HepG2 (cell line): ENCODE results near the gene XPNPEP3. TPM values are rescaled to one million over a fixed set of nuclear protein-coding genes. Genes with fewer than 3 reads are reported as not detected.

Experiments used
- AHDC1 ChIP-seq: sonication (generic); formaldehyde crosslinking; IDR thresholded peaks from 2 replicates; pipeline ENCODE4 v1.5.1; 2020; ENCODE audit warnings: mild to moderate bottlenecking, missing genetic modification reagents, borderline replicate concordance
- MYC ChIP-seq: sonication (generic); formaldehyde crosslinking; IDR thresholded peaks from 2 replicates; pipeline ENCODE4 v1.9.0; 2021; ENCODE audit warnings: missing genetic modification reagents, borderline replicate concordance
- PAF1 ChIP-seq: IDR thresholded peaks from 2 replicates; pipeline ENCODE4 v1.6.1; 2016; ENCODE audit warnings: missing genetic modification reagents, missing compliant biosample characterization
- SIN3A ChIP-seq: IDR thresholded peaks from 2 replicates; pipeline ENCODE4 v1.6.1; 2011; ENCODE audit warnings: low read depth, mild to moderate bottlenecking, control low read depth, low read length, borderline replicate concordance
- TFDP1 ChIP-seq: IDR thresholded peaks from 2 replicates; pipeline ENCODE4 v1.6.1; 2016; ENCODE audit warnings: missing compliant biosample characterization, missing genetic modification reagents, borderline replicate concordance
- ZFP41 ChIP-seq: sonication (generic); formaldehyde crosslinking; IDR thresholded peaks from 2 replicates; pipeline ENCODE4 v1.4.0; 2020; ENCODE audit warnings: mild to moderate bottlenecking, missing genetic modification reagents, borderline replicate concordance
- ZNF18 ChIP-seq: sonication (generic); formaldehyde crosslinking; IDR thresholded peaks from 2 replicates; pipeline ENCODE4 v1.8.0; 2022; ENCODE audit warnings: mild to moderate bottlenecking, missing genetic modification reagents; ENCODE audit not compliant: insufficient replicate concordance
- ZNF292 ChIP-seq: sonication (generic); formaldehyde crosslinking; IDR thresholded peaks from 2 replicates; pipeline ENCODE4 v1.8.1; 2022; ENCODE audit warnings: mild to moderate bottlenecking, low read depth, missing genetic modification reagents, borderline replicate concordance
- ZNF331 ChIP-seq: sonication (generic); formaldehyde crosslinking; IDR thresholded peaks from 2 replicates; pipeline ENCODE4 v1.4.0; 2020; ENCODE audit warnings: missing genetic modification reagents
- ZNF558 ChIP-seq: sonication (generic); formaldehyde crosslinking; IDR thresholded peaks from 2 replicates; pipeline ENCODE4 v1.9.0; 2022; ENCODE audit warnings: mild to moderate bottlenecking, missing genetic modification reagents, borderline replicate concordance
- ZNF589 ChIP-seq: sonication (generic); formaldehyde crosslinking; conservative IDR thresholded peaks from 2 replicates; pipeline ENCODE4 v1.8.0; 2022; ENCODE audit warnings: mild to moderate bottlenecking, moderate library complexity, missing genetic modification reagents
- ZNF609 ChIP-seq: sonication (generic); formaldehyde crosslinking; IDR thresholded peaks from 2 replicates; pipeline ENCODE4 v1.4.0; 2020; ENCODE audit warnings: mild to moderate bottlenecking, missing genetic modification reagents, borderline replicate concordance
- ZNF672 ChIP-seq: sonication (generic); formaldehyde crosslinking; IDR thresholded peaks from 2 replicates; pipeline ENCODE4 v1.8.1; 2022; ENCODE audit warnings: missing genetic modification reagents
- polyA plus RNA-seq, 8 experiments: library from polyadenylated mRNA; depleted of rRNA in 3 of 8; stranded (reverse) in 7 of 8; unstranded in 1 of 8; fragments of >200 nt; fragmentation: Illumina TruSeq in 4 of 8; extraction: Trizol in 4 of 8; gene quantifications; 2 replicates each; pipeline versions ENCODE4 v1.2.1 to v1.2.3, GENCODE V29; 2011 to 2016; ENCODE audit warnings: low read depth in 4 of 8, missing spikeins in 1 of 8, mixed read lengths in 1 of 8; ENCODE audit not compliant: insufficient read depth in 1 of 8
- total RNA-seq, 5 experiments: library from RNA; depleted of rRNA; stranded (reverse); fragments of >200 nt; fragmentation: Illumina TruSeq; extraction: Trizol; gene quantifications; 2 replicates each; pipeline ENCODE4 v1.2.3, GENCODE V29; 2016; ENCODE audit warnings: low read depth in 1 of 5

The XPNPEP3 gene
- total and polyA plus RNA-seq, 2 of the 13 experiments (the other 11 are each of a cell fraction or from before 2014, with no cell fraction given) = 10.3 to 14.0 TPM

- TF ChIP-seq ZNF292 (CRISPR knock-in tag) = no peak
- TF ChIP-seq ZNF672 (CRISPR knock-in tag) = no peak
- TF ChIP-seq ZNF589 (CRISPR knock-in tag) = 0 out of 2 replicates have a peak, but pooled peaks have one; percentile 60
- peak; percentile 24 for TF ChIP-seq AHDC1
- no peak for TF ChIP-seq PAF1 (CRISPR knock-in tag)
- TF ChIP-seq ZFP41 (CRISPR knock-in tag) = peak; percentile 72; the same call in 1 of the 2 replicates
- TF ChIP-seq TFDP1 (CRISPR knock-in tag) = peak; percentile 70; the same call in 1 of the 2 replicates
- peak; percentile 90; the same call in 1 of the 2 replicates for TF ChIP-seq SIN3A
- peak; percentile 30; the same call in 1 of the 2 replicates for TF ChIP-seq ZNF558
- peak; percentile 75 for TF ChIP-seq MYC (CRISPR knock-in tag)
- no peak for TF ChIP-seq ZNF18 (CRISPR knock-in tag)
- peak; percentile 64; the same call in 1 of the 2 replicates for TF ChIP-seq ZNF331 (CRISPR knock-in tag)
- peak; percentile 52; the same call in 1 of the 2 replicates for TF ChIP-seq ZNF609 (CRISPR knock-in tag)
Observed at GRCh38 chr22:40856513-40857308, at the start of gene XPNPEP3, which contains the start of gene ST13 (continued).
